ENCODE results near the gene GSTA4.
"Not testable (repeated sequence)": the region's sequence is repeated elsewhere in the genome, so short reads cannot be mapped to it uniquely, and the experiment has no call there.

Gene GSTA4

GRCh38 chr6:52966101-52966500, 29.0 kb downstream of the GSTA4 start:
- DNase-seq = no peak

- DNase-seq = no peak
These were observed 29.7 kb downstream of the GSTA4 start for GRCh38 chr6:52965380-52965779.

- no peak for DNase-seq
These were observed 30.8 kb downstream of the GSTA4 start for GRCh38 chr6:52964318-52964717.

DNA sequence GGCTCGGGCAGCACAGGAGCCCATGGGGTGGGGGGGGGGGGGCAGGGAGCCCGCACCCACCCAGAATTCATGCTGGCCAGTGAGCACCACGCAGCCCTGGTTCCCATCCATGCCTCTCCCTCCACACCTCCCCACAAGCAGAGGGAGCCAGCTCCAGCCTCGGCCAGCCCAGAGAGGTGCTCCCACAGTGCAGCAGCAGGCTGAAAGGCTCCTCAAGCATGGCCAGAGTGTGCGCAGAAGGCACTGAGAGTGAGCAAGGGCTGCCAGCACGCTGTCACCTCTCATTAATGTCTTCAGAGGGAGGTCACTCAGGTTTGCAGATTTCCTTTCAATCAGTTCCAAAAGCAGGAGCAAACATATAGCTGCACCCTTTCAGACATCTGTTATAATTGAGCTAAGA, 32.4 kb downstream of the GSTA4 start:
- no peak for DNase-seq

DNA sequence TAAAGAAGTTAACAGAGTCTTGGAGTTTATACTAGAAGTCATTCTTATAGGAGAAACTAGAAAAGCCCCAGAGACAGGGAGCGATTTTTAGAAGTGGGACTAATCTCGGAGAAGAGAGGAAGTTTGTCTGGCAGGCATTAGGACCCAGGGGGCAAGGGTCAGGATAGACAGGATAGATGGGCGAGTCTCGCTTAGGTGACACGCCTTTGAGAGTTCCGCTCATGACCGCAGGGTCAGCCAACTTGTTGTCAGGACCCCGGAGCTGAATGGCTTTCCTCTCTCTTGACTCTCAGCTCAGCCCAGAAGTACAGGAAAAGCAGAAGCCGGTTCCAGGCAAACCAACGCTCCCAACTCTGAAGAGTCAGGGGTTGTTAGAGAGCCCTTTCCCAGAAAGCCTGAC, 34.1 kb downstream of the GSTA4 start:
- DNase-seq = not testable (repeated sequence)

GRCh38 chr6:52960211-52960610, 34.9 kb downstream of the GSTA4 start:
- DNase-seq = not testable (repeated sequence)

DNA sequence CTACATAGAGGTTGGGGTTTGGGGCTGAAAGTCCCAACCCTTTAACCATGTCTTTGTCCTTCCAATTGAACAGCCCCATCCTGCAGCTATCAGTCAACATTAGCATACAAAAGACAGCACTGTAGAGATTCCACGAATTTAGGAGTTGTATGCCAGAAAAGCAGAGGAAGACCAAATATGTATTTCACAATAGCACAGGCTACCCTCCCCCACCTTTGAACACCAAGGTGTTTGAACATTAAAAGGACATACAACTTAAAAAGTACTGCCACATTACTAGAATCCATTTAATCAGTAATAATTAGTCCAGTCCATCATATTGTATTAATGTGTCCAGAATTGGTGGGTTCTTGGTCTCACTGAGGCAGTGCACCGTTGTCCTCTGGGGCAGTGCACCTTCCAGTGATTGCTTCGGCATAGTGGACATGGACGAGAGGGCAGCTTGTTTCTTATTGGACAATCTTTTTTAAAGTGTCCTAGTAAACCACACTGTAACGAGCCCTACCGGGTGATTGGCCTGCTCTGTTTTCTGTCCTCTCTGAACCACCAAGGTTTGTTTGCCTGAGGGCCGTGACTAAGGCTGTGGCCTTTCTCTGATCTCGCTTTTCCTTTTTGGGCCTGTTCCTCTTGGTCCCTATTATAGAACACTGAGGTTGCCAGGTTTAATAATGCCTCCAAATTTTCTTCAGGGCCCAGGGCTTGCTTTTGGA, 36.4 kb downstream of the GSTA4 start:
- DNase-seq = no peak

- no peak for DNase-seq
These were observed 39.2 kb downstream of the GSTA4 start for GRCh38 chr6:52955871-52956270.

DNA sequence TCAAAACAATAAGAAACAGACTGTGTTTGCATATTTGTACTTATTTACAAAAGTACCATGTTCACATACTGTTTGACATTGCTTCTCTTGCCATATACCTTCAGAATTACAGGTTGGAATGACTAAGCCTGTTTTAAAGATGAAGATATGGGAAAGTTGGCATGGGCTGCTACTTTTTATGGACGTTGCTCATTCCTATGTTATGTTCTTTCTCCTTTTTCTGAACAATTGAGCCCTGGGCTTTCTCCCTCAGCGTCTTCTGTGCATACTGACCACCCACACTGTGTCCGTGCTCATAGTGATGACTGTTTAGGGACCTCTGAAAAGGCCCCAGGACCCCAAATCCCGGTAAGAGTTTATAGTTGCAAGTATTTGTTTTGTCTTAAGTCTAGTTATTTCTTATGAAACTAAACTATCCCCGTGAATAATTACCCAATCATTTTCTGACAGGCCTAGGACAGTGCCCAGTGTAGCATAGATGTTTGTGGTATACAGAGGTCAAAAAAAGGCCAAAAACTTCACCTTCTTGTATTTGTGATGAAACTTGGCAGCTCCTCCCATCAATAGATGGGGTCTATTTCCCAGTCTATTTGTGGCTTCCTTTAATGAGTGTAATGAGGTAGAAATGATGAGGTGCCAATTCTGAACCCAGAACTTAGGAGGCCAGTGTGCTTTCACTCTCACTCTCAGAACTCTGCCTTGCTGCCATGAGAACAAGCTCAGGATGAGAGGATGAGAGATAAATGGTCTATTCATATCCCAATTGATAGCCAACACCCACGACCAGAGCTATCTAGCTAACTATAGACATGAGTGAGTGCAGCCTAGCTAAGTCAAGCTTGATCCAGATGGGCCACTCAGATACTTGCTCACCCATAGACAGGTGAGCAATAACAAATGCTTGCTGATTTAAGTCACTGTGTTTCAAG, 40.9 kb downstream of the GSTA4 start:
- no peak for DNase-seq

- DNase-seq = no peak
These were observed 48.8 kb downstream of the GSTA4 start for GRCh38 chr6:52946306-52946705.

GRCh38 chr6:52942821-52943220, 52.3 kb downstream of the GSTA4 start:
- not testable (repeated sequence) for DNase-seq

GRCh38 chr6:52942221-52942620, 52.9 kb downstream of the GSTA4 start:
- DNase-seq = no peak

- no peak for DNase-seq
These were observed 57.2 kb downstream of the GSTA4 start for GRCh38 chr6:52937908-52938307.

DNA sequence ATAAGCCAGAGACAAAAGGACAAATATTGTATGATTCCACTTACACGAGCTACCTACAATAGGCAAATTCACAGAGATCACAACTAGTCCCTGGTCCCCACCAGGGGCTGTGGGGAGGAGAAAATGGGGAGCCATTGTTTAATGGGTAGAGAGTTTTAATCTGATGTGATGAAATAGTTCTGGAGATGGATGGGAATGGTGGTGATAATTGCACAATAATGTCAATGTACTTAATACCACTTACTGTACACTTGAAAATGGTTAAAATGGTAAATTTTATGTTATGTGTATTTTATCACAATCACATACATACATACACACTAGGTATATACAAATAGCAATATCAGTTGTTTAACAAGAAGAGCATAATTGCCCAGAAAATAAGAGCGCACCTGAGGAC, 61.3 kb downstream of the GSTA4 start:
- no peak for DNase-seq

GRCh38 chr6:52931351-52931750, 63.7 kb downstream of the GSTA4 start:
- DNase-seq = no peak

- peak; percentile 15 for DNase-seq
These were observed 65.5 kb downstream of the GSTA4 start for GRCh38 chr6:52929321-52930164.

Measured in NCI-H510A (cell line).